HG02938 (cell line): ENCODE data around the gene LDLRAD4.
"Not testable (repeated sequence)": the region's sequence is repeated elsewhere in the genome, so short reads cannot be mapped to it uniquely, and the experiment has no call there.

Experiments used
- ATAC-seq: cut with Tn5 transposase; IDR thresholded peaks from one replicate; pipeline ENCODE4 v1.9.1; 2021; ENCODE audit warnings: mild to moderate bottlenecking, moderate library complexity; ENCODE audit not compliant: unreplicated experiment

LDLRAD4 gene

GRCh38 chr18:13603304-13604019 lies 384.9 kb downstream of the LDLRAD4 start:
- ATAC-seq, result no peak

- ATAC-seq, result no peak
These were observed 386.2 kb downstream of the LDLRAD4 start for GRCh38 chr18:13604786-13605185.

DNA sequence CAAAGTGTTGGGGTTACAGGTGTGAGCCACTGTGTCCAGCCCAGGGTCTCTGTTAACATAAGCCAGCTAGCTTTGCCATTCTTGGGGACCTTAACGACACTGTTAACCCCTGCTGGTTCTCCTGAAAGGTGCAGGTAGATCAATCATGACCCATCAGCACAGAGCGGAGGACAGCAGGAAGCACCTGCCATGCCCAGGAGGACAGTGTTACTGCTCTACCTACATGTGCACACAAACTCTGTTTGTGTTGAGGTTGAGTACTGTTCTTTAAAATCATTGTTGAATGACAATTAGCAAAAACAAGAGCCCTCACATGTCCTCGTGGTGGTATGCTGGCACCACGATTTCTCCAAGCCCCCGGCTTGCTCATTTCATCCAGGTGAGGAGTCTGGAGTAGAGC lies 386.9 kb downstream of the LDLRAD4 start:
- ATAC-seq, result no peak

DNA sequence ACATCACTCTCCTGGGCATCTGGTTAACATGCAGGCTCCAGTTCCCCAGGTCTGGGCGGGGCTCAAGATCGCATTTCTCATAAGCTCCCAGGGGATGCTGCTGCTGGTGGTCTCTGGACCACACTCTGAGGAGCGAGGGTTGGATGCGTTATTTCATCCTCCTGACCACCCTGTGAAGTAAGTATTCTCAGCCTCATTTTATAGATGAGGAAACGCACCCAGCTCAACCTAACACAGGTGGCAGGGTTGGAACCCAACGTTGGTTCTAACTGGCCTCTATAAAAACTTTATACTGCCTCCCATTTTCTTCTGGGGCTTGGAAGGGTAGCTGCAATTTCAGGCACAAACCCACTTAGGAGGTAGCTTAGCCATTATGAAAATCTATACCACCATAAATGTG lies 387.3 kb downstream of the LDLRAD4 start:
- no peak for ATAC-seq

GRCh38 chr18:13606604-13607254 lies 388.2 kb downstream of the LDLRAD4 start:
- no peak for ATAC-seq

DNA sequence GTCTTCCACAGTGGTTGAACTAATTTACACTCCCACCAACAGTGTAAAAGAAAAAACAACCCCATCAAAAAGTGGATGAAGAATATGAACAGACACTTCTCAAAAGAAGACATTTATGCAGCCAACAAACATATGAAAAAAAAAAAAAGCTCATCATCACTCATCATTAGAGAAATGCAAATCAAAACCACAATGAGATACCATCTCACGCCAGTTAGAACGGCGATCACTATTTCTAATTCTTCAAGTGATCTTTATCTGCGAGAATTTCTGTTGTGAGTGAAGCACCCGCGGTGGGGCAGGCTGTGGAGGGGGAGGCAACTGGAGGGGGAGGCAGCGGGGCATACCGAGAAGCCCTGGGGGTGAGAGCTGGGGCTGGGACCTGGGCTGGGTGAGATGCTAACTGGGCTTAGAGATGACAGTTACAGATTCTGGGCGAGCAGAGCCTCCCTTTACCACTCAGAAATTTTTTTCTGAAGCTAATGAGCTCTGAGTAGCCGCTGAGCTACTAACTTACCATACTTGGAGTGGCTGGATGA lies 389.5 kb downstream of the LDLRAD4 start:
- ATAC-seq, result not testable (repeated sequence)

DNA sequence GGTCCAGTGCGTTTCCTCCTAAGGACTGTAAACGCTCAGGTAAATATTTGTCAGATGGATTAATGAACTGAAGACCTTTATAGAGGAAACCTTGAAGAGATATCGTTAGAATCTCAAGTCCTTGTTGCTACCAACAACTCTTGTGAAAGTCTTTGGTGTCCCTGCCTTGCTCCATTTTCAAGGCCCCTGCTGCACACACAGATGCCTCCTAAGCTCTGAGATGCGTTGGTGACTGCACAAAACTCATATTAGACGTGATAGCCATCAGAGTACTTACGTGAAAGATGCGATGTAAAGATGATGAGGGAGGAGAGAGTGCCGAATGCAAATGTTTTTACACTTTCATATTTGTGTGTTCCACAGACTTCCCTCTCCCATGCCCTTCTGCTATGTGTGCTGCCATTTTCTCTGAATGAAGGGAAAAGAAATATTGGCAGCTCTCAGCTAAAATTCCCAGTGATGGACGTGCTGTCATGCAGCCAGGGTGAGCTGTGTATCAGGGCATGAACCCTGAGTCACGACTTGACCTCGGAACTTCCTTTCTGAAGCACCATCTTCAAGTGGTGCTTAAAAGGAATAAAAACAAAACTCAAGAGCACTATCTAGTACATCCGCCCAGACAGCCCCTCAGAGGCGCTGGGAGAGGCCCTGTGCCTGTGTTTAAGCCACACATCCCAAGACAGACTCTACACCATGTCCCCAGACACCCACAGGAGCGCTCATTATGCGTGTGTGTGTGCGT lies 390.4 kb downstream of the LDLRAD4 start:
- ATAC-seq, result no peak

- ATAC-seq, result no peak
These were observed 392.1 kb downstream of the LDLRAD4 start for GRCh38 chr18:13610555-13611141.

GRCh38 chr18:13611142-13611600 lies 392.6 kb downstream of the LDLRAD4 start:
- peak; percentile 29 for ATAC-seq

GRCh38 chr18:13611601-13612195 lies 393.1 kb downstream of the LDLRAD4 start:
- peak; percentile 1 for ATAC-seq

- peak; percentile 61 for ATAC-seq
These were observed 393.8 kb downstream of the LDLRAD4 start for GRCh38 chr18:13612196-13612997.

DNA sequence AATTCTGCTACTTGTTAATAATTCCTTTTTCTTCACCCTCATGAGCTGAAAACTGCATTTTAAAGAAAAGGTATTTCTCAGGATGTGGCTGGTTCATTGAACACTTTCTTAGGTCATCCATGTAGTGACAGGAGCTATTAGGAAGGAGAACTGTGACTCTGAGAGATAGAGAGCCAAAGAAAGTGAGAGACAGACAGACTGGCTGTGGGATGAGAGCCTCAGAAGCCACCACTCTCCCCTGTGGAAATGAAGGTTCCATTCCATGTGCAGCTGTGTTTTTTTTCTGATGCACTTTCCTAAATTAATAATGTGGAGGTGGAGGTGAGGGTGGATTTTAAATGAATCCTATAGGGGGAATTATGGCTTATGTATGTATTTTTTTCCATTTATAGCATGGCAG lies 394.5 kb downstream of the LDLRAD4 start:
- no peak for ATAC-seq

DNA sequence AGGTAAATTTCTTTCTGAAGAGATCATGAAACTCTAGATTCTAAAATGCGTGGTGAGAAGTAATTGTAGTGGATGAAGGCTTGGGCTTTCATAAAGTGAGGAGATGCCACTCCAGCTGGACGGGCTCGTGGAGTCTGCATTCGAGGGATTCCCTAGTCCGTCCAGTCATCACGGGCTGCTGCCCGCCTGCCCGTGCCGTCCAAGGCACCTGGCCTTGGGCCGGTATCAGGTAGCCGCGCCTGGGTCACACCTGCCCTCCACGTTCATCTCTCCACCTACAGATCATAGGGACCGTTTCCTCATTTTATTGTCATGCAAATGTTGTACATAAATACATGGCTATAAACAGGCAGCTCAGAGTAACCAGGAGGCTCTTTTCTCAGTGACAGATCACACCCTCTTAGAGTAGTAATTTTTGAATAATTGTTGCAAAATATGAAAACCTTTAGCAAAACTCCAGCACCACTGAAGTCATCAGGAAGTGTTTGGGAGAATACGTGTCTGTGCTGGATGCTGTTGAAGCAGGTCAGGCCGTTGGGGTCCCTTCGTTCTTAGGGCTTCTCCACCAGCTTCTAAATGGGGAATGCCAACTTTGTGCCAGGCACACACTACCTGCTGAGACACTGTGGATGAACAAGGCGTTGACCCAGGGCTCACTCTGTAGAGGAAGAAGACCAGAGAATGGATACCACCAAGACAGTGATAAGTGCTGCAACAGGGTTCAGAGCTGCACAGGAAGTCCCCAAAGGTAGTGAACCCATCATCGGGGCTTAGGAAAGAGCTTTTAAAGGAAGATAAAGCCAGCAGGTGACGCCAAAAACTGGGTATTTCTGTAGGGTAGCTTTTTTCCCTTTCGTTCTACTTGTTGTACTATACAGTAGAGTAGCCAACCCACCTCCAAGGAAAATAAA lies 395.3 kb downstream of the LDLRAD4 start:
- no peak for ATAC-seq

- ATAC-seq, result no peak
These were observed 396.2 kb downstream of the LDLRAD4 start for GRCh38 chr18:13614641-13615288.

DNA sequence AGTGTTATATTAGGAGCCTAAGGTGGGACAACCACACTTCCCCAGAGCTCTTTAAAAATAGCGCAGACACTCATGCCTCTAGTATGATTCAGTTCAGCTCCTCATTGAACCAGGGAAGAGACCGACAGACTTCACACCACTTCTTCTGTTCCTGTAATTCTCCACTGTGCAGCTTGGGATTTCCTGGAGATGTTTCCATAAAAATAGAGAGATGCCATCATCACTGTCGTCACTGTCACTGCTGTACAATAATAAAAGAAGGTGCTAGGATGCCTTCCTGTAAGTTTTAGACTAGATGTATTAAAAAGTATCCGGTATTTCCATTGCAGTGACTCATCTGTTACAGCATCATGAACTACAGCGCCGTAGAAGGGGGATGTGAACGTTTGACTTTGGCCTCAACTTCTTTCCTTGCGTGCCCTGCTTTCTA lies 396.9 kb downstream of the LDLRAD4 start:
- ATAC-seq, result no peak

GRCh38 chr18:13616041-13616440 lies 397.5 kb downstream of the LDLRAD4 start:
- ATAC-seq, result no peak

DNA sequence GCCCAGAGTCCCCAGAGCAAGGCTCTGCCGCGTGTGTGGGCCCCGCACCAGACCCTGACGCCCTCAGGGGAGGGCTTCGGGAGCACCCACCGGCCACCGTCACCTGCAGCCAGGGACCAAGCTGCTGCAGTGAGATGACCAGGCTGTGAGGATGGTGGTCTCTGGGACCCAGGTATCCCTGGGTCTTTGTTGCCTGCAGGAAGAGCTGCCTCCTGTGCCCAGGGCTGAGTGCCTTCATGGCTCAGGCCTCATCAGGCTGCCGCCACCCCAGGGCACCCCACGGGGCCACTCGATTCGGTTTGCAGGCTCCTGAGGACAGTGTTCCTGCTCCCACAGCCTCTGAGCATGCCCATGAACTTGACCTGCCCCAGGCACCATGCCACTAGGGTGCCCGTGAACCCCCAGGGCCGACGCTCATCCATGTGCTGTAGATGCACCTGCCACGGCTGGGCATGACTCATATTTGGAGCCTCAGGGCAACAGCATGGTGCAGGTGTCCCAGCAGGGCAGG lies 398.0 kb downstream of the LDLRAD4 start:
- ATAC-seq, result no peak
